IMR-90 (cell line): ENCODE data around the gene KIF5C. TPM values are rescaled to one million over a fixed set of nuclear protein-coding genes. Genes with fewer than 3 reads are reported as not detected.
A peak's percentile ranks its signal among the peaks of the same experiment; 100 is the strongest.

Experiments used
- ATAC-seq: fragments of 200-7000 bp; cut with Tn5 transposase; 2 replicates; pipeline ENCODE4 v1.9.1; 2020; ENCODE audit warnings: low read depth, mild to moderate bottlenecking, moderate library complexity
- BruUV-seq: library from RNA; stranded (reverse); fragments of 400-500 nt; replicated peaks from 2 replicates; lab custom pipeline; 2021; lab: Mats Ljungman, UMichigan
- CTCF ChIA-PET: fragments of 300-600 bp; formaldehyde crosslinking; extraction: SDS; loops from one replicate; lab custom pipeline; 2021; ENCODE audit warnings: antibody characterized with exemption; lab: Yijun Ruan, JAX
- POLR2A ChIA-PET: fragments of 300-600 bp; sonication (Branson Sonifier 250); formaldehyde crosslinking; loops from one replicate; lab custom pipeline; 2022; ENCODE audit warnings: antibody characterized with exemption; ENCODE audit not compliant: unreplicated experiment; lab: Charles Lee
- DNase-seq: peaks from one replicate; pipeline ENCODE4 v3.0.0; 2013
- H2AFZ ChIP-seq: replicated peaks from 2 replicates; pipeline ENCODE3; 2013; ENCODE audit warnings: low read length, mild to moderate bottlenecking; ENCODE audit not compliant: poor library complexity
- H2AK5ac ChIP-seq: 2 replicates; pipeline ENCODE4 v1.6.1; 2013; ENCODE audit warnings: low read depth, low read length, inconsistent platforms
- H2AK9ac ChIP-seq: replicated peaks from 2 replicates; pipeline ENCODE3; 2013; ENCODE audit warnings: mild to moderate bottlenecking, low read depth, low read length, moderate library complexity; ENCODE audit not compliant: poor library complexity
- H2BK120ac ChIP-seq: 2 replicates; pipeline ENCODE4 v1.6.1; 2013; ENCODE audit warnings: low read depth, low read length, inconsistent platforms
- H2BK15ac ChIP-seq: 3 replicates; pipeline ENCODE4 v1.6.1; 2013; ENCODE audit warnings: low read depth, low read length, inconsistent platforms
- H2BK20ac ChIP-seq: 2 replicates; pipeline ENCODE4 v1.6.1; 2013; ENCODE audit warnings: low read depth, mild to moderate bottlenecking, inconsistent platforms, low read length, moderate library complexity
- H2BK5ac ChIP-seq: 2 replicates; pipeline ENCODE4 v1.6.1; 2013; ENCODE audit warnings: mild to moderate bottlenecking, low read depth, low read length, inconsistent platforms; ENCODE audit not compliant: poor library complexity, severe bottlenecking
- H3K14ac ChIP-seq: replicated peaks from 2 replicates; pipeline ENCODE4 v1.6.1; 2013; ENCODE audit warnings: low read depth, low read length, inconsistent platforms
- H3K18ac ChIP-seq: 2 replicates; pipeline ENCODE4 v1.6.1; 2013; ENCODE audit warnings: low read depth, low read length, control low read depth
- H3K23ac ChIP-seq: 2 replicates; pipeline ENCODE4 v1.6.1; 2013; ENCODE audit warnings: low read depth, low read length, inconsistent platforms
- H3K27ac ChIP-seq: 2 replicates; pipeline ENCODE4 v1.5.1; 2013; ENCODE audit warnings: mild to moderate bottlenecking, control low read depth, low read length; ENCODE audit not compliant: insufficient read depth
- H3K27me3 ChIP-seq: 2 replicates; pipeline ENCODE4 v1.6.1; 2013; ENCODE audit warnings: low read length; ENCODE audit not compliant: control insufficient read depth, insufficient read depth
- H3K36me3 ChIP-seq: 2 replicates; pipeline ENCODE4 v1.6.1; 2013; ENCODE audit warnings: low read length, mixed read lengths; ENCODE audit not compliant: control insufficient read depth, insufficient read depth
- H3K4ac ChIP-seq: 2 replicates; pipeline ENCODE4 v1.6.1; 2013; ENCODE audit warnings: low read depth, low read length, inconsistent platforms
- H3K4me1 ChIP-seq: 2 replicates; pipeline ENCODE4 v1.6.1; 2013; ENCODE audit warnings: low read length, mixed read lengths; ENCODE audit not compliant: control insufficient read depth, insufficient read depth
- H3K4me2 ChIP-seq: 2 replicates; pipeline ENCODE4 v1.6.1; 2013; ENCODE audit warnings: low read depth, mild to moderate bottlenecking, control low read depth, low read length, moderate library complexity
- H3K4me3 ChIP-seq: 2 replicates; pipeline ENCODE4 v1.5.1; 2013; ENCODE audit warnings: low read depth, mild to moderate bottlenecking, control low read depth, low read length, moderate library complexity; ENCODE audit not compliant: insufficient read depth
- H3K56ac ChIP-seq: 2 replicates; pipeline ENCODE4 v1.6.1; 2013; ENCODE audit warnings: low read length, inconsistent platforms; ENCODE audit not compliant: insufficient read depth; ENCODE audit errors: extremely low read depth
- H3K79me1 ChIP-seq, 2 experiments: 2 replicates each; pipeline ENCODE4 v1.6.1; 2013; ENCODE audit warnings: low read length in 2 of 2, inconsistent platforms in 1 of 2, low read depth in 1 of 2
- H3K9ac ChIP-seq: 2 replicates; pipeline ENCODE4 v1.6.1; 2013; ENCODE audit warnings: low read depth, low read length, control low read depth
- H3K9me1 ChIP-seq: 2 replicates; pipeline ENCODE4 v1.6.1; 2013; ENCODE audit warnings: low read length, inconsistent platforms; ENCODE audit not compliant: insufficient read depth
- H3K9me3 ChIP-seq: 2 replicates; pipeline ENCODE4 v1.6.1; 2013; ENCODE audit warnings: low read length; ENCODE audit not compliant: control insufficient read depth, insufficient read depth
- H4K20me1 ChIP-seq: 2 replicates; pipeline ENCODE4 v1.6.1; 2013; ENCODE audit warnings: low read length, inconsistent platforms; ENCODE audit not compliant: insufficient read depth
- H4K5ac ChIP-seq: 2 replicates; pipeline ENCODE4 v1.6.1; 2013; ENCODE audit warnings: mild to moderate bottlenecking, low read depth, low read length, control low read depth
- H4K8ac ChIP-seq, 2 experiments: 2 replicates each; pipeline ENCODE4 v1.6.1; 2013; ENCODE audit warnings: low read depth in 2 of 2, low read length in 2 of 2, control low read depth in 1 of 2, inconsistent platforms in 1 of 2
- H4K91ac ChIP-seq: 2 replicates; pipeline ENCODE4 v1.6.1; 2013; ENCODE audit warnings: low read depth, low read length, inconsistent platforms; ENCODE audit not compliant: insufficient read depth
- CHD1 ChIP-seq: IDR thresholded peaks from 2 replicates; pipeline ENCODE4 v1.6.1; 2012; ENCODE audit warnings: low read depth, low read length, improper control_type of control experiment
- CTCF ChIP-seq: conservative IDR thresholded peaks from 2 replicates; pipeline ENCODE4 v1.5.1; 2012; ENCODE audit warnings: mild to moderate bottlenecking, low read depth, low read length, improper control_type of control experiment
- FOS ChIP-seq: fragments of 150-350 bp; IDR thresholded peaks from 2 replicates; pipeline ENCODE4 v1.6.1; 2016; ENCODE audit warnings: low read depth, low read length
- MAFK ChIP-seq: IDR thresholded peaks from 2 replicates; pipeline ENCODE4 v1.6.1; 2012; ENCODE audit warnings: low read depth, low read length, improper control_type of control experiment
- NFE2L2 ChIP-seq: fragments of 150-350 bp; IDR thresholded peaks from 2 replicates; pipeline ENCODE4 v1.6.1; 2016; ENCODE audit warnings: low read depth, mild to moderate bottlenecking, low read length
- RAD21 ChIP-seq: IDR thresholded peaks from 2 replicates; pipeline ENCODE4 v1.6.1; 2012; ENCODE audit warnings: low read length, improper control_type of control experiment
- RFX5 ChIP-seq: IDR thresholded peaks from 2 replicates; pipeline ENCODE4 v1.8.0; 2012; ENCODE audit warnings: low read depth, mild to moderate bottlenecking, low read length, moderate library complexity
- SMC3 ChIP-seq: fragments of 150-350 bp; IDR thresholded peaks from 2 replicates; pipeline ENCODE4 v1.6.1; 2016; ENCODE audit warnings: low read depth, mild to moderate bottlenecking, antibody characterized with exemption, low read length, moderate library complexity
- USF2 ChIP-seq: fragments of 150-350 bp; IDR thresholded peaks from 2 replicates; pipeline ENCODE4 v1.6.1; 2017; ENCODE audit warnings: mild to moderate bottlenecking, antibody characterized with exemption, low read length, low read depth
- WGBS, 2 experiments: methylation state at CpG; one replicate each; pipeline versions ENCODE4 v1.1.5 to v1.1.7; 2013; ENCODE audit warnings: missing lambda C conversion rate in 2 of 2; ENCODE audit not compliant: insufficient read length in 1 of 2; ENCODE audit errors: extremely low coverage in 2 of 2; 5-methylcytosine and 5-hydroxymethylcytosine counted together
- dilution Hi-C: fragments of 300-500 bp; cut with HindIII; formaldehyde crosslinking; loops from one replicate; pipeline ENCODE4 v1.14.3; 2018; ENCODE audit warnings: low sequenced_read_pairs; ENCODE audit not compliant: unreplicated experiment
- in situ Hi-C: fragments of 300-500 bp; cut with MboI; formaldehyde crosslinking; loops from 3 replicates; pipeline ENCODE4 v1.14.3; 2019; ENCODE audit warnings: low sequenced_read_pairs, inconsistent platforms, mixed read lengths
- intact Hi-C: fragments of 100-400 bp; cut with micrococcal nuclease; formaldehyde crosslinking; loops from 2 replicates; pipeline ENCODE4 v1.10.0; 2022
- polyA plus RNA-seq, 3 experiments: library from polyadenylated mRNA; depleted of rRNA; stranded (reverse); fragments of >200 nt; gene quantifications; 2 replicates each; pipeline ENCODE4 v1.2.3, GENCODE V29; 2012; ENCODE audit warnings: low replicate concordance in 1 of 3
- total RNA-seq: library from RNA; depleted of rRNA; stranded (reverse); fragments of >200 nt; gene quantifications from 2 replicates; pipeline ENCODE4 v1.2.3, GENCODE V29; 2012

The KIF5C gene
- total and polyA plus RNA-seq, 2 of the 4 experiments (the other 2 are of a cell fraction) = 0.10 to 0.18 TPM

- no peak overlapping the region for H3K27ac ChIP-seq
- H2AK9ac ChIP-seq = no peak overlapping the region
- no peaks in the 10 kb centered on the region for H3K79me1 ChIP-seq
- peaks cover 14% of the 10 kb centered on the region for H3K27me3 ChIP-seq
- intact Hi-C loops = no loop called here
- no peak overlapping the region for H3K14ac ChIP-seq
- H2AK5ac ChIP-seq = no peak overlapping the region
- dilution Hi-C loops = no loop called here
- no peak overlapping the region for H2BK20ac ChIP-seq
- ChIA-PET POLR2A (no interaction called here), CTCF (no interaction called here)
- H3K4me2 ChIP-seq = peak overlapping the region; percentile 43; the same call in 1 of the 2 replicates
- no peak overlapping the region for H3K23ac ChIP-seq
- no peak for TF ChIP-seq RAD21
- TF ChIP-seq CTCF = no peak
- no peak for TF ChIP-seq FOS
- no peak for TF ChIP-seq RFX5
- no peak for TF ChIP-seq NFE2L2
- TF ChIP-seq SMC3 = no peak
- TF ChIP-seq CHD1 = no peak
- no peak for TF ChIP-seq USF2
- no peak for TF ChIP-seq MAFK
- H3K9me1 ChIP-seq = no peaks in the 10 kb centered on the region
- no peaks in the 10 kb centered on the region for H4K20me1 ChIP-seq
- H3K36me3 ChIP-seq = no peaks in the 10 kb centered on the region
- no peak overlapping the region for H2BK15ac ChIP-seq
- H3K56ac ChIP-seq = no peak overlapping the region
- no peak overlapping the region for H2BK5ac ChIP-seq
- WGBS, 2 experiments = 2% methylated on average over 10 of the region's 34 CpGs; no CpG with 5 or more reads in 1 of the 2 experiments
- no peaks in the 10 kb centered on the region for H3K9me3 ChIP-seq
- H4K91ac ChIP-seq = no peak overlapping the region
- H3K18ac ChIP-seq = no peak overlapping the region
- no peak for DNase-seq
- H2BK120ac ChIP-seq = no peak overlapping the region
- H3K9ac ChIP-seq = no peak overlapping the region
- H4K5ac ChIP-seq = no peak overlapping the region
- ATAC-seq = no peak
- H4K8ac ChIP-seq = no peak overlapping the region
- in situ Hi-C loops = no loop called here
- H3K4me3 ChIP-seq = no peak overlapping the region
- no peak overlapping the region for H3K4ac ChIP-seq
- BruUV-seq = no TSS peak
- no peaks in the 10 kb centered on the region for H3K4me1 ChIP-seq
- peak overlapping the region; percentile 63 for H2AFZ ChIP-seq
Observed at GRCh38 chr2:148888003-148888501, 13.0 kb downstream of the KIF5C start.
